Measurements from ENCODE around the gene NBPF11.
"Not testable (repeated sequence)": the region's sequence is repeated elsewhere in the genome, so short reads cannot be mapped to it uniquely, and the experiment has no call there.

The NBPF11 gene, protein sequence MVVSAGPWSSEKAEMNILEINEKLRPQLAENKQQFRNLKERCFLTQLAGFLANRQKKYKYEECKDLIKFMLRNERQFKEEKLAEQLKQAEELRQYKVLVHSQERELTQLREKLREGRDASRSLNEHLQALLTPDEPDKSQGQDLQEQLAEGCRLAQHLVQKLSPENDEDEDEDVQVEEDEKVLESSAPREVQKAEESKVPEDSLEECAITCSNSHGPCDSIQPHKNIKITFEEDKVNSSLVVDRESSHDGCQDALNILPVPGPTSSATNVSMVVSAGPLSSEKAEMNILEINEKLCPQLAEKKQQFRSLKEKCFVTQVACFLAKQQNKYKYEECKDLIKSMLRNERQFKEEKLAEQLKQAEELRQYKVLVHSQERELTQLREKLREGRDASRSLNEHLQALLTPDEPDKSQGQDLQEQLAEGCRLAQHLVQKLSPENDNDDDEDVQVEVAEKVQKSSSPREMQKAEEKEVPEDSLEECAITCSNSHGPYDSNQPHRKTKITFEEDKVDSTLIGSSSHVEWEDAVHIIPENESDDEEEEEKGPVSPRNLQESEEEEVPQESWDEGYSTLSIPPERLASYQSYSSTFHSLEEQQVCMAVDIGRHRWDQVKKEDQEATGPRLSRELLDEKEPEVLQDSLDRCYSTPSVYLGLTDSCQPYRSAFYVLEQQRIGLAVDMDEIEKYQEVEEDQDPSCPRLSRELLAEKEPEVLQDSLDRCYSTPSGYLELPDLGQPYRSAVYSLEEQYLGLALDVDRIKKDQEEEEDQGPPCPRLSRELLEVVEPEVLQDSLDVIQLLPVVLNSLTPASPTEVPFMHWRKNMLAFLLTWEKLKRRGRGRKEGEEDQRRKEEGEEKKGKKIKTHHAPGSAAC

GRCh38 chr1:148151911-148152656 is at the start of gene NBPF11:
TSS of gene NBPF11 (minus strand) at chr1:148152281. CDS start at chr1:148127003, 25,278 bp downstream.
- peak; percentile 90 for DNase-seq

GRCh38 chr1:148197396-148197795 is 45.3 kb upstream of the NBPF11 start:
- DNase-seq, result not testable (repeated sequence)

DNA sequence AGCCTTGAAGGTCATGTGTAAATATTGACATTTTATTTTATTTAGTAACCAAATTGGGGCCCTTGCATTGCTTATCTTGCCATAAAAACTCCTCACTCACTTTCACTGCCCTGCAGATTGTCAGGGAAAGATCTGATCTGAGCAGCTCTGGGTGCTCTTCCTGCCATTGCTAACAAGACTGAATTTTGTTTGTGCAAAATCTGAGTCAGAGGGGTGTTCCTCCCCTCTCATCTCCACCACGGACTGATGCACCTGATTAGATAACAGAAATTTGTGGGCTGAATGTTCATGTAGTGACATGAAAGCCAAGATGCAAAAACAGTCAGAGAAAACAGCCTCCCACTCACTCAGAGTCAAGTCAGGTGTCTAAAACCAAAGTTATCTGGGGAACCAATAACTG is 44.9 kb upstream of the NBPF11 start:
- DNase-seq, result not testable (repeated sequence)

DNA sequence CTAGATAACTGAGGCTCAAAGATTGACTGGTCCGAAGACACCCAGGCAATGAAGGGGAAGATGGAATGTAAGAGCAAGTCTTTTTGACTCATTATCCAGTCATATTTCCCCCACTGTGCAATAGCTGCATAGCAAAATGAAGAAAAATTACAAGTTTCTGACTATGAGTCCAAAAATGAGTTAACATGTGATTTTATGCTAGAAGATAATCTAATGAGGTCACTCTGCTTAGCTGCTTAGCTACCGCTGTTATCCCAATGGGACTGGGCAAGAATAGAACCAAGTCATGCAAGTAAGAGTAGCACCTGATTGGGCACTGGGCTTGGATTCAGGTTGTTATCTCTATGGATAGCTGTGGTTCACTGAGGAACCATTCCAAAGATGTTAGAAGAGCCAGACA is 43.0 kb upstream of the NBPF11 start:
- DNase-seq, result not testable (repeated sequence)

GRCh38 chr1:148188768-148189167 is 36.7 kb upstream of the NBPF11 start:
- DNase-seq, result not testable (repeated sequence)

GRCh38 chr1:148178682-148179081 is 26.6 kb upstream of the NBPF11 start:
- DNase-seq, result not testable (repeated sequence)

DNA sequence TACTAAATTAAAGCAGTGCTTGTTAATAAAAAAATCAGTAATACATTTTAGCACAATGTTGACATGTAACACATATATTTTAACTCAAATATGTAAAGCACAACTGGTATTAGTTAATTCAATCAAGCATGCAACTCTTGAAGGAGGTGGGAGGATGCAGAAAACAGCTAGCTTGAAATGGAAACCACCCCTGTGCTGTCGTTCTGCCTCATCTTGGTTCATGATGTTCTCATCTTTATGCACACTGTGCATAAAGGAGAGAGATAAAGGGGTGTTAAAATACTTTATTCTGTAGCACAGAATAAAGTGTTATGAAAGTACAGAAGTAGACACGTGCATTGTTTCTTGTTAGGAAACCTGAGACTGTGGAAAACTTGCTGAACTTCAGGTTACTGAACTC is 23.3 kb upstream of the NBPF11 start:
- not testable (repeated sequence) for DNase-seq

DNA sequence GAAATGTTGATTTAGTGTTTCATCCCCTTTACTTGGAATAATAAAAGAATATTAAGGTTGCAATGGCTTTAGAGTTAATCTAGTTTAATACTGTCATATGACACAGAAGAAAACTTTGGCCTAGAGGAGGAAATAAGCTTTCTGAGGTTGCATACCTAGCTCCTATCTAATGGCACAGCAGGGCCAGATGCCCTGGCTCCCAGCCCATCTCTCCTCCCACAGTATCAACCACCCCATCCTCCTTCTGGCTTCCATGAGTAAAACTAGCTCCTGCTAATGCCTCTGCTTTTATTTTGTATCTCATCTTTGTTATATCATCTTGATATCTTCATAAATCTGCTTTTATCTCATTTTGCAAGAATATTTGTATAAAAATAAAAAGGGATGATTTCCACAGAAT is 19.9 kb upstream of the NBPF11 start:
- not testable (repeated sequence) for DNase-seq

DNA sequence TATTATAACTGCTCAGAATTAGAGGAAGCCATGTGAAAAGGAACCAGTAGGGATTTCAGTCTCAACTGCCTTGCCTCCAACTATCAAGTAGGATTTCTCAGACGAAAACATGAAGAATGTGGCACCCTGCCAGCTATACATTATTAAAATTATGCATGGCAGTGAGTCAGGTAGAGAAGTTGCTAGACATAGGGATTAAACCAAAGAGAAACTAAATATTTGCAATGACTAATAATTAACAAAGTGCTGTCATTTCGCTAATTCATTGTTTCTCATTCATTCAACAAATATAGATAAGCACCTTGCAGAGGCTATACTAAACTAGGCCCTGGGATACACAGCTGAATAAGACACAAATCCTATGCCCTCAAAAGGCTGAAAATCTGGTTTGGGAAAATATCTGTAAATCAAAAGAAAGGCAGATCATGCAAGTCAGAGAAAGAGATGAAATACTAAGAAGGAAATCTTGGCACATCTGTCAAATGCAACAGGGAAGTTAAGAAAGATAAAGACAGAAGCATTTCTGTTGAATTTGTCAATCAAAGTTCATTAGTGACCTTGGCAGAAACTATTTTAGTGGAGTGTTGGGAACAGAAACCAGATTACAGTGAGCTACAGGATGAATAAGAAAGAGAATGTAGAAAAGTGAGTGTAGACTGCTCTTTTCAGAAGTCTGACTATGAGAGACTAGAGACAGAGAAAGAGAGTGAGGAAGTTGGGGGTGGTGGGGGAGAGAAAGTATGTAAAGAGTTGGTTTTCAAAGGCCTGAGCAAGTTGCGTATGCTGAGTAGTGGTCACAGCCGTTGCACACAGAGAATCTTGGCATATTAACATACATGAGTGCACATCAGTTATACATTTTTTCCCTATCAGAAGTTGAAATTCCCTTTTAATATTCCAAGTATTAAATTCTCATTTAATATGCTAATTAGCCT is 14.7 kb upstream of the NBPF11 start:
- DNase-seq, result no peak

GRCh38 chr1:148162363-148162762 is 10.3 kb upstream of the NBPF11 start:
- no peak for DNase-seq

DNA sequence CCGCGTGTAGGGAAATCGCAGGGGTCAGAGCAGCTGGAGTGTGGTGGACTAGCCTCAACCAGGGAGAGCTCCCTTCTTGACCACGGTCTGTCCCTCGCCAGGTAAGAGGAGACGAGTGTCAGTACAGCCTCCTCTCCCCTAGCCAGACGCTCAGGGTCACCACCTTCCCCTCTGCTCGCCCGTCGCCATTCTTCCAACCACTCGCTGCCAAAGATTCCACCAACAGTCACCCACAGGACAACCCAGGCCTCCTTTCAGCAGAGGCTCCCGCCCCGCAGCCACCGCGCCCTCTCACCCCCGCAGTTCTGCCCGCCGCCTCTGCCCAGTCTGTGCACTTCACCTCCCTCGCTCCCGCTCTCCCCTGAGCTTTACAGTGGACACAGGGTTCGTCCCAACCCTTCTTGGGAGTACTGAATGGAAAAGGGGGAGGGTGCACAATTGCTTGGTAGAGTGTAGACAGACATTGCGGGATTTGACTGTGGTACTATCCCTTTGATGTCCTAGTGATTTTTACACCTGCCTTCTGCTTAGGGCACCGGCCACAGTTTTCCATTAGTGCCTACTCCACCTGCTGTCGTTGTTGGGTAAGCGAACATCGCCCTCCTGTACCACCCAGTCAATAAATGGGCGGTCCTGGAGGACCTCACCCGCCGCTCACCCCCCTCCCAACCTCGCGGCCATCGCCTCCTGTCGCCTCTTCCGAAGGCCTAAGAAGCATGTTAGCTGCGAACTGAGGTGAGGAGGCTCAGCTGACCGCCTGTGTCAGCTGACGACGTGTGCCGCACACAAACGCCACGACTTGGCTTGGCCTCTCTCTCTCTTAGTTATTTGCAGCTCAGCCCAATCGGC is 9.2 kb upstream of the NBPF11 start:
- no peak for DNase-seq

DNA sequence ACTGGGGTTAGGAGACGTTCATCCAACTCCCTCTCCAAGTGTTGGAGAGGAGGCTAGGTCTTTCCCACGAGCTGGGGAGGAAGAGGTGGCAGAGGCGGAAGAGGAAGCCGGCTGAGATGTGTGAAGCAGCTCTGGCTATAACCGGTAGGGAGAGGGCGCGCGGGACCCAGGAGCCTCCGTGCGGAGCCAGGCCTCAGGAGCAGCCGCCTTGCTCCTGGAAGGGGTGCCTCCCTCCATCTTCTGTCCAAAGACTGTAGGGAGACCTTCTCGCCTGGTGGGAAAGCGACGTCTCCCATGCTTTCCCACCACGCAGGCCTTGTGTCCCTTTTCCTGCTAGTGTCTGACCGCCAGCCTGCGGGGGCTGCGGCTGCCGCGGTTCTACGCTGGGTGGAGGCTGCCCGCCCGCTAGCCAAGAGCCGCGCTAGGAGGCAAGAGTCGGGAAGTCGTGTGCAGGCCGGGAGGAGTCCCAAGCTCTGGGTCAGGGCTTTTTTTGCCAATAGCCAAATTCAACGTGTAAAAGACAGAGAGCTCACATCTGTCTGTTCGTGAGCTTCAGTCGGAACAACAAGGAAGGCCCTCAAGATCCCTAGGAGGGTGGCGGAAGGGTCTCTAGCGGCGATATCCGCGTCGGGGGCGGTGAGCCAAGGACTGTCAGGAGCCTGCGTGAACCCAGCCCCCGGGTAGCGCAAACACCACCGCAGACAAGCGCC is 8.4 kb upstream of the NBPF11 start:
- DNase-seq, result no peak

DNA sequence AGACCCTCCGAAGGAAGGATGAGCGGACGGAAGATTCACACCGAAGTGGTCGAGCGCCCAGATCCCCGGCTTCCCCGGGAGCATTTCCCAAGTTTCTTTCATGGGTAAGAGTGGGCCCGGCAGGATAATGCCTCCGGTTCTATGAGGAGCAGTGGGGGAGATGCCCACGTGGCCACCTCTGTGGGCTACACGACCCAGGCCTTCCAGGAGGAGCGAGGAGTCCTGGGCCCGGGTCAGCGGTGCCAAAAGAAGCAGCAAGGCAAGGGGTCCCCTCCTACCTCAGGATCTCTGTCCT is 7.9 kb upstream of the NBPF11 start:
- no peak for DNase-seq

GRCh38 chr1:148158341-148159003 is 6.4 kb upstream of the NBPF11 start:
- no peak for DNase-seq

DNA sequence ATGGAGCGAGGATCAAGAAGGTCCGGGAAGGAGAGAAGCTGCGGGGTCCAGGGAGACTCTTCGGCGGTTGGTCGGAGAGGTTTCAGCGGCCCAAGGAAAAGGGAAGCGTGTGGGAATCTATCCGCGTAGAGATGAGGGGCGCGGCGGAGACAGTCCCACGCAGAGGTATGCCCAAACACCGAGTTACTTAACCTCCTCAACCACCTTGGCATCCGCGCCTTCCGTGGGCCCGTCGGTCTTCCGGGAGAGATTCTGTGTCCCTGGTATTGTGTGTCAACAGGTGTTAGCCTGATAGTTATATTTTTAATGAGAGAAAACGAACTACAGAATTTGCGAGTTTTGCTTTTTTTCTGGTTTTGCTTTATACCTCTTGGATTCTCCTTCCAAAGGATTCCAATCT is 5.7 kb upstream of the NBPF11 start:
- not testable (repeated sequence) for DNase-seq

GRCh38 chr1:148155494-148156275 is 3.6 kb upstream of the NBPF11 start:
- DNase-seq, result not testable (repeated sequence)

DNA sequence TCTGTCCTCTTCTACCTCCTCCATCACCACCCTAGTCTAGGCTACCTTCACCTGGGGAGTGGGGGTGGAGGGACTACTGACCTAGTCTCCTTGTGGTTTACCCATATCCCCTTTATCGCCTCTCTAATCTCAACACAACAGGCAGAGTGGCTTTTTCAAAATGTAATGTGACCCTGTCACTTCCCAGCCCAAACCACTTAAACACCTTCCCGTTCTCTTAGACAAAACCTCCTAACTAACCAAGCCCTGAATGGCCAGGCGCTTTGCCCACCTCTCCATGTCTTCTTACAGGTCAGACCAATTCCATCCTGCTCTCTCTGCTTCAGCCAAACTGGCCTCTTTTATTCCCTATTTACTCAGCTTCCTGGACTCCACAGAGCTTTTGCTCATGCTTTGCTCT is 714 bp upstream of the NBPF11 start:
- not testable (repeated sequence) for DNase-seq

- not testable (repeated sequence) for DNase-seq
These were observed 686 bp downstream of the NBPF11 start for GRCh38 chr1:148151371-148151819.

GRCh38 chr1:148150945-148151344 is 1.1 kb downstream of the NBPF11 start:
- DNase-seq, result not testable (repeated sequence)
